Amygdala (tissue), 56 donors: ENCODE measurements around the gene MLLT6.

Experiments
- DNase-seq, 56 donors: peaks; one replicate each; lab custom pipeline; 2025; lab: John Stamatoyannopoulos, UW

MLLT6 gene

DNA sequence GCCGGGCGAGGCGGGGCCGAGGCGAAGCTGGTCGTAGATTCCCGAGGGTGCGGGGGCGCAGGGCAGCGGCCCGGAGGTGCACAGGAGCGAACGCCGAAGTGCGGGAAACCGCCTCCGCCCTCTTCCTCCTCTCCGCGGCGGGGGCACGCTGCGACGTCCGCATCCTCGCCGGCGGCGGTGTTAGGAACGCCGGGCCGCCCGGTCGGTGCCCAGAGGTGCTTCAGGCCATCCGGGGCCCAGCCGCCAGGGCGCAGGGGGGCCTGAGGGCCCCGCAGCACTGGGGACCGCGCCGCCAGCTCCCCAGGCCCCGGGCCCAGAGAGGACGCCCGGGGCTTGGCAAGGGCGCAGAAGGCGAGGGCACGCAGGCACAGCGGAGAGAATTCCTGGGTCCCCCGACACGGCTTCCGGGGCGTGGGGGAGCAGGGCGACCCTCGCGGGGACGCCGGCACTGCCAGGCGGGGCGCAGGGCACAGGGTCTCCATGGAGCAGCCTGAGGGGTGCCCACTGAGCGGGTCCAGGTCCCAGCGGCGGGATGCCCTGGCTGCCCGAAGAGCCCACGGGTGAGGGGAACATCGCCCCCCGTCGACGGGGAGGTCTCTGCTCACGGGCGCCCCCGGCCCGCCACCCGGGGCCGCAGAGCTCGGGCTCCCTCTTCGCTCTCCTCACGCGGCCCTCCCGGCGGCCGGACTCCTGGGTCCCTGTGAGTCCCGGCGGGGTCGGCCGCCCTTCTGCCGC lies 30.9 kb upstream of the MLLT6 start:
- peak in 1 of 56 donors; percentile 26 for DNase-seq

- DNase-seq = peak in 54 of 56 donors; percentile 31 to 91 (median 77)
Observed at GRCh38 chr17:38674749-38675615, 30.1 kb upstream of the MLLT6 start, which contains the start of gene EPOP. Gene EPOP, minus strand, starts transcription at chr17:38674957. Its CDS starts 462 bp downstream, at chr17:38674495.

- peak in 53 of 56 donors; percentile 24 to 89 (median 68) for DNase-seq
Observed at GRCh38 chr17:38676706-38677504, 28.2 kb upstream of the MLLT6 start.

DNA sequence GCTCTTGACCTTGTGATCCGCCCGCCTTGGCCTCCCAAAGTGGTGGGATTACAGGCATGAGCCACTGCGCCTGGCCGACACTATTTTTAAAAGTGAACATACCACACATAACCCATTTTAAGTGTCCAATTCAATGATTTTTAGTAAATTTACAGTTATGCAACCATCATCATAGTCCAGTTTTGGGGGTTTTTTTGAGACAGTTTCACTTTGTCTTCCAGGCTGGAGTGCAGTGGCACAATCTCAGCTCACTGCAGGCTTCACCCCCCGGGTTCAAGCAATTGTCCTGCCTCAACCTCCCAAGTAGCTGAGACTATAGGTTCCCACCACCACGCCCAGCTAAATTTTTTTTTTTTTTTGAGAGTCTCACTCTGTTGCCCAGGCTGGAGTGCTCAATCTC lies 27.3 kb upstream of the MLLT6 start:
- DNase-seq = no peak

- DNase-seq = no peak
Observed at GRCh38 chr17:38681096-38681495, 24.0 kb upstream of the MLLT6 start.

DNA sequence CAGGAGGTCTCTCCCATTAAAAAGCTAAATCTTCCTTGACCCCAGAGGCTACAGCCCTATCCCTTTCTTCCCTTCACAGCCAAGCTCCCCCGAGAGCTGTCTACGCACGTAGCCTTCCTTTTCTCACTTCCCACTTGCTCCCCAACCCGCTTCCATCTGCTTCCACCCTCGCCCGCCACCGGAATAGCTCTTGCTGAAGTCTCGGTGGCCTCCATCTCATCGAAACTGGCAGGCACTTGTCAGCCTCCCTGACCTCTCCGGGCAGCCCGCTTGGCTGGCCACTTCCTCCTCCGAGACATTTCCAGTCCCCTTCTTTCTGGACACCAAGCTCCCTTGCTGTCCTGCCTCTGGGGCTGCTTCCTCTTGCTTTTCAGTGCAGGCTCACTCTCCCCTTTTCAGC lies 19.6 kb upstream of the MLLT6 start:
- DNase-seq = peak in 34 of 56 donors; percentile 10 to 63 (median 30)

- DNase-seq = no peak
Observed at GRCh38 chr17:38687286-38687685, 17.8 kb upstream of the MLLT6 start.

GRCh38 chr17:38690386-38690785 lies 14.7 kb upstream of the MLLT6 start:
- DNase-seq = no peak

DNA sequence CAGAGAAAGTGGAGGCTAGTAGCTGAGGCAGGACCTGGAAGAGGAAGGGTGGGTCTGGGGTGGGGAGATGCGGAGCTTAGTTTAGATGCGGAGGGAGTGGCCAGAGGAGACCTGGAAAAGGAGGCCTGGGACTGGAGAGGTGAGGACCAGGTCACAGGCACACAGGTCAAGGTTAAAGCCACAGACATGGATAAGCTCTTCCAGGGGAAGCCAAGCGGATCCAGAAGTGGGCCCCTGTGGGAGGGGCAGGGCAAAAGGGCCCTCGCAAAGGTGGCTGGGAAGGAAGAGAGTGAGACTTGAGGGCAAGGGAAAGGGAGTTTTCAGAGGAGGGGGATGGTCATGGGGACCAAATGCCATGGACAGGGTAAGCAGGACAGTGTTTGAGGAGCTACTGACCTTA lies 13.9 kb upstream of the MLLT6 start:
- no peak for DNase-seq

DNA sequence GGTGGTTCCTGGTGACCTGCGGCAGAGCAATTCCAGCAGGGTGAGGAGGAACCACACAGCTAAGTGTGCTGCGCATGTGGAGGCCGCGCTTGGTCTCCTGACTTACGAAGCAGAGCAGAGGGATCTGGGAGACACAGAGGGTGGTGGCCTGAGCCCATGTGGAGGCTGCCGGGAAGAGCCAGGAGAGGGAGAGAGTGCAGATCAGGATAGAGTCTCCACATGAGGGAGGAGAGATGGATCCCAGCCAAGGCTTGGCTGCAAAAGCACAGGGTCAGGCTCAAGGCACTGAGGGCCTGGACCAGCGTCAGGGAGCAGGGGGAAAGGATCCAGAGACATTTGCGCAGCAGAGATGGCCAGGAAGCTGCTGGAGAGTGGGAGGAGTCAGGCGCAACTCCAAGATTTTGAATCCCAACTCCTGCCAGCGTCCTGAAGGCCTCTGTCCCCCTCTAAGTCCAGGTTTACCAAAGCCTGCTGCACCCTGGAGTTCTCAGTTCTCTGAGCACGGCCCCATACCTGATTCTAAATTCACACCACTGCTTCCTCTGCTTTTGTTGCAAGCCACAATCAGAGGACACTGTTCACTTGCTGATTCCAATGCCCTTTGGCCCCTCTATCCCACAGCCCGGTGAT lies 11.3 kb upstream of the MLLT6 start:
- DNase-seq = peak in 31 of 56 donors; percentile 8 to 74 (median 36)

DNA sequence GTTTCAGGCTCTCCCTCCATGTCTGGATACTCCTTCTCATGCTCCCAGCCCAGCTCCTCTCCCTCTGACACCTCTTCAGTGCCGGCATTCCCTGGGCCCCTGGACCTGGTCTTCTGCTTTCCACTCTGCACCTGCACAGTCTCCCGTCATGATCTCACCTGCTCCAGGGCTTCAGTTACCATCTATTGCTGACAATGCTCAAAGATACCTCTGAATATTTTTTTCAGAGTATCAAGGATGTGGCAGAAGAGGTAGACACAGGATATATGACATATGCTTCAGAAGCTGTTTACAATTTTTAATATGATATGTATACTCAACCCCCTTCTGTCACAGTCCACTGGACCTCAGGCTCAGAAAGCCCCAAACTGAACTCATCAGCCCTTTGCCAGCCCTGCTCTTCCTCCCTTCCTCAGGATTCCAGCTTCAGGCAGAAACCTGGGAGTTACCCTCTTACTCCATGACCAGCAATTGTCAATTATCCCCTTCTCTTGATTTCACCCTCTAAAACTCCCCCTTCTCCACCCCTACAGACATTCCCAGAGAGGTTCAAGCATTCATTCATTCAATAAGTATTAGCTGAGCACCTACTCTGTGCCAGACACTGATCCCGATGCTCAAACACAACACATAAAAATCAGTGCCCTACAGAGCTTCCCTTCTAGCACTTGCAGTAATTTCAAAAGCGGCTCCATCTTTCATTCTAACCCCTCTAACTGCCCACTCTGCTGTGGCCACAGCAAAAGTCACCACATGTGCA lies 7.8 kb upstream of the MLLT6 start:
- no peak for DNase-seq

- no peak for DNase-seq
Observed at GRCh38 chr17:38698760-38699159, 6.3 kb upstream of the MLLT6 start.

DNA sequence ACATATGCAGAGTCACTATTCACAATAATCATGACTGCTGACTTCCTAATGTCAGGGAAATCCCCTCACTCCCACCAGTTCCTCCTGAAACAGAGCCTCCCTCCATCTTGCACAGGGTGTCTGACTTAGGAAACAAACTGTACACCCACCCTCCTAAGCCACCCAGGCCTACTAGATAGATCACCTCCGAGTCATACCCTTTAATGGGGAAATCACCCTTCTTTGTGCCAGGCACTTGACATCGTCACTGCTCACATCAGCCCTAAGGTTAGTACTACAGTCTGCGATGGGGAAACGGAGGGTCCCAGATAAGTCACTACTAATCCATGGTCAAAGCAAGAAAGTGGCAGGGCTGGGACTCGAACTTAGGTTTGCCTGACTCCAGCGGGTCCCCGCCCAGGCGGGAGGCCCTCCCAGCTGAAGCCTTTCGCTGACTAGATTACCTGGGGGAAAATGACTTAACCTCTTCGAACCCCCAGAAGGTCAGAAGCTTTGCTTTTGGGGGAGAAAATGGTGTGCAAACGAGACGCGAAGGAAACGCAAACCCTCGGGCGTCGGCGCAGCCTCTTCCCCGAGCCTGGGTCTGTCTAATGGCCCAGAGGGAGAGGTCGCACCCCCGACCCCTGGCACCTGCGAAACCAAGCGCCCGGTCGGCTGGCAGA lies 3.4 kb upstream of the MLLT6 start:
- DNase-seq = peak in 8 of 56 donors; percentile 45 to 73 (median 50)

DNA sequence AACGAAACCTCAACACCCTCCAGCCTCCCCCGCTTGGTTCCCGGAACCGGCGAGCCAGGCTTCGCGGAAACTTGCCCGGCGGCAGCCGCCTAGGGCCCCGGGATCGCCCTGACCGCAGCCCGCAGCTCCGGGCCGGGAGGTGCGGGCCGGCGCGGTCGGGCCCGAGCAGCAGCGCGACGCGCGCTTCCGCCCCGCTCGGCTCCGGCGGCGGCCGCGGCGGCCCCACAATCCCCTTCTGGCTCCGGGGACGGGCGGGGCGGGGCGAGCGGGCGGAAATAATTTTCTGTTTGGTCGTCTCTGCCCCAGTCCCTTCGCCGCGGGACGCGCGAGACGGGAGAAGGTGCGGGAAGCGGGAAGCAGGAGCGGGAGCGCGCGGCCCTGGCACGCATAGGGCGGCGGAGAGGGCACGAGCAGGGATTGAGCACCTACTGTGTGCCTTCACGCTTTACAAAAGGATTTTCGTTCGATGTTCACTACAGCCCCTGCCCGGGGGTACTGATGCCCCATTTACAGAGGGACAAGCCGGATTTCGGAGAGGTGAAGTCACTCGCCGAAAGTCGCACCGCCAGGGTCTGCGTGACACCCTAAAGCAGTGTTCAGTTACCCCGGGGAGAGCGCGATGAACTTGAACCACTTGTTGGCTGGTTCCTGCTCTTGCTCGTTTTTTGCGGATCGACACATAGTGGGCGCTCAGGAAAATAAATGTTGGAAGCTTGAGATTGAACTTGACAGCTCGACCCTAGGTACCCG lies 2.7 kb upstream of the MLLT6 start:
- DNase-seq = peak in 52 of 56 donors; percentile 15 to 84 (median 65)

GRCh38 chr17:38702916-38703741 lies 1.9 kb upstream of the MLLT6 start:
- DNase-seq = peak in 5 of 56 donors; percentile 20 to 51 (median 36)

- peak in 12 of 56 donors; percentile 12 to 46 (median 26) for DNase-seq
Observed at GRCh38 chr17:38703742-38704605, 1.1 kb upstream of the MLLT6 start.
